ENCODE data around the gene NDRG2.

DNA sequence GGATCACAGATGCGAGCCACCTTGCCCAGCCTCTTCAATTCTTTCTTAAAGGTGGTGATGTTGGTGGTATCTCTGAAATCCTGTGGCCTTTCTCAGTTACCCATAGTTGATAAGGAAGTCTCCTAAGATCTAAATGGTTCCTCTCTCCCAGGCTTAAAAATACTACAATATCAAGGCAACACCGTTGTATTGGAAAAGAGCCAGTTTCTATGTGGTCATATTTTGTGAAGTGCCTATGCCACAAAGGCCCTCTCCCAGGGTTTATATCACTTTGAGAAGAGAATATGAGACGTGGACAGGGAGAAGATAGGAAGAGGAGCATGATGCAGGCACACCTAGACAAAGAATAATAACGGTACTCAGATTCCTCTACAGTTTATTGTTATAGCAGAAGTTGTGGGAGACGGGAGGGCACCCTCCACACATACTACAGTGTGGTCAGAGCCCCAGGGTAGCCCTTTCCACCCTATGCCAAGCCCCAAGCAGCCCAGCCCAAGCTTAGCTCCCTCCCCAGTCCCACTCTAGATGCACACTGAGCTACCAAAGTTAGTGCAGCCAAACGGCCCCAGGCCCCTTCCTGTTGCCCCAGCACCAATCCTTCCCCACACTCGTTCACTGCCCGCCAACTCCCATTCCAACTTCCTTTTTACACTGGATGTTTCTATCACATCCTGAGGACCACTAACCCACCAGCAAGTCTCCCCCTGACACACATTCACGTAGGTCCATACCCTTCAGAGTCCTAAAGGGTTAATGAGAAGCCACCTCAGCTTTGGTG lies 8.3 kb downstream of the NDRG2 start:
- TF ChIP-seq POLR2A (IDR thresholded peaks at IDR 0.05): no peak
- TF ChIP-seq, protein P1, sequence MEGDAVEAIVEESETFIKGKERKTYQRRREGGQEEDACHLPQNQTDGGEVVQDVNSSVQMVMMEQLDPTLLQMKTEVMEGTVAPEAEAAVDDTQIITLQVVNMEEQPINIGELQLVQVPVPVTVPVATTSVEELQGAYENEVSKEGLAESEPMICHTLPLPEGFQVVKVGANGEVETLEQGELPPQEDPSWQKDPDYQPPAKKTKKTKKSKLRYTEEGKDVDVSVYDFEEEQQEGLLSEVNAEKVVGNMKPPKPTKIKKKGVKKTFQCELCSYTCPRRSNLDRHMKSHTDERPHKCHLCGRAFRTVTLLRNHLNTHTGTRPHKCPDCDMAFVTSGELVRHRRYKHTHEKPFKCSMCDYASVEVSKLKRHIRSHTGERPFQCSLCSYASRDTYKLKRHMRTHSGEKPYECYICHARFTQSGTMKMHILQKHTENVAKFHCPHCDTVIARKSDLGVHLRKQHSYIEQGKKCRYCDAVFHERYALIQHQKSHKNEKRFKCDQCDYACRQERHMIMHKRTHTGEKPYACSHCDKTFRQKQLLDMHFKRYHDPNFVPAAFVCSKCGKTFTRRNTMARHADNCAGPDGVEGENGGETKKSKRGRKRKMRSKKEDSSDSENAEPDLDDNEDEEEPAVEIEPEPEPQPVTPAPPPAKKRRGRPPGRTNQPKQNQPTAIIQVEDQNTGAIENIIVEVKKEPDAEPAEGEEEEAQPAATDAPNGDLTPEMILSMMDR (IDR thresholded peaks at IDR 0.05 in 8 of 11, conservative IDR thresholded peaks at IDR 0.05 in 3 of 11): no peak

Data from spleen (tissue), 7 donors.